ENCODE results near the gene PMEPA1.

The PMEPA1 gene

DNA sequence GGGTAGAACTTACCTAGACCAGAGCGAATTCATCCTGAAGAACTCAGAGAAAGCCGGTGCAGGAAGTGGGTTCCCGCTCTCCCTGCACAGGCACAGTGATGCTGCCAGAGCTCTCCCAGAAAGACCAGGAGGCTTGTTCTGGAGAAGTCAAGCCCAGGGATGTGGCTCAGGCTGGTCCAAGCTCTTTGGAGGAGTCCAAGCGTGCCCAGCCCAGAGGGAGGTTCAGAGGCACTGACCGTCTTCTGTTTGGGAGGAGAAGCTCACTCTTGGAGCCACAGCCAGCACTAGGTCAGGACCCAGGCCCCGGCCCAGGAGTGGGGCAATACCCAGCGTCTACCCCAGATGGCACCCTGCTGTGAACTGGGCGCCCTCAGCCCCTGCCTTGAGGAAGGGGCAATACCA is 1.5 kb upstream of the PMEPA1 start:
- DNase-seq (ENCODE audit: low read depth in 3 of 3): no peak

- no peak for DNase-seq (ENCODE audit: low read depth in 3 of 3)
Measured at GRCh38 chr20:57710841-57711240, 1.0 kb upstream of the PMEPA1 start.

GRCh38 chr20:57708694-57709673 is 831 bp downstream of the PMEPA1 start:
- no peak for DNase-seq (ENCODE audit: low read depth in 3 of 3)

DNA sequence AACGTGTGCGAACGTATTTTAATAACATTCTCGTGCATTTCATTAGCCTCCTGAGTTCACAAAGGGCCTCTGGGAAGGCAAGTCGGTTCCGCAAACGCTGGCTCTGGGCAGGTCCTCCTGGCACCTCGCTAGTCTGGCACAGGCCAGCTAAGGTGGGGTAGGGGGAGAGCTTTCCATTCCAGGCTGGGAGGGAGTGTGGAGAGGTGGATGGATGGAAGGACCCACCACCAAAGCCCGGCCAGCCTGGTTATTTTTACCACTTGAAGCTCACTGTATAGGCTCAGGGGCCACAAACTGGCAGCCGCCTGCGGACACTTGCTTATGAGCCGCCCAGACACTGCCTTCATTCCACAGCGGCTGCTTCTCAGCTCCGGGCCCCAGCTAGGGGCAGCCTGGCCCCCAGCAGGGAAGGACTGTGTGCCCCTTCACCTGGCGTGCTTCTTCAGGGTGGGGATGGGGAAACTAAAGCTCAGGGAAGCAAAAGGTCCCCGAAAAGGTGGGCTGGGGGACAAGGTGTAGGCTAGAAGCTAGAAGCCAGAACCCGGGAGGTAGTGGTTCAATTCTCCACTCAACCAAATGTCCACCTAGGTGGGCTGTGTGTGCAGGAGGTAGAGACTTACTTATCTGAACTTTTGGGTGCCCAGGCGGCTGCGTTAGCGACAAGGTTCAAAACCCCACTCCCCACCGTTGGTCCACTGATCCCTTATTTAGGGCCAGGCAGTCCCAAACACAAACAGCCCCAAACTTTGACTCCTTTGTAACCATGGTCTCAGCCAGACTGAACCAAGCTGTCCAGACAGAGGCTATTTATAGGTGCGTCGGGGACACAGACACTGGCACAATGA is 1.7 kb downstream of the PMEPA1 start:
- no peak for DNase-seq (ENCODE audit: low read depth in 3 of 3)

- no peak for DNase-seq (ENCODE audit: low read depth in 3 of 3)
Measured at GRCh38 chr20:57707320-57707719, 2.5 kb downstream of the PMEPA1 start.

GRCh38 chr20:57705127-57705899 is 4.5 kb downstream of the PMEPA1 start:
- DNase-seq (ENCODE audit: low read depth in 3 of 3): no peak

GRCh38 chr20:57704245-57704644 is 5.6 kb downstream of the PMEPA1 start:
- DNase-seq (ENCODE audit: low read depth in 3 of 3): no peak

DNA sequence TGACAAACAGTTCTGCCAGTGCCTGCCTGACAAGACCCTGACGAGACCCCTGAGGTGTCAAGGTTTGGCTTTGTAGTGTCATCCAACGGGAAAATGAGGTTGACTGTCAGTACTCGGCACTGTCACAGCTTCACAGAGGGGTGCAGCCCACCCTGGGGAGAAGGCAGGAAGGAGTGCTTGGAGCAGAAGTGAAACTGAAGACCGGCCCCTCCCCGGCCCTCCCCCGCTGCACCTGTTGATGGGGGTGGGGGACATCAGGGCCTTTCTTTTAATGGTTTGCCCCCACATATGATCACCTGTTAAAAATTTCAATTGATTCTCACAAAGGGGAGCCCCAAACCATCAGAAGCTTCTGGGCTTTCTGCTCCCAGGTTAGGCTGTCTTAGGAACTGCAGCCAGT is 6.8 kb downstream of the PMEPA1 start:
- no peak for DNase-seq (ENCODE audit: low read depth in 3 of 3)

DNA sequence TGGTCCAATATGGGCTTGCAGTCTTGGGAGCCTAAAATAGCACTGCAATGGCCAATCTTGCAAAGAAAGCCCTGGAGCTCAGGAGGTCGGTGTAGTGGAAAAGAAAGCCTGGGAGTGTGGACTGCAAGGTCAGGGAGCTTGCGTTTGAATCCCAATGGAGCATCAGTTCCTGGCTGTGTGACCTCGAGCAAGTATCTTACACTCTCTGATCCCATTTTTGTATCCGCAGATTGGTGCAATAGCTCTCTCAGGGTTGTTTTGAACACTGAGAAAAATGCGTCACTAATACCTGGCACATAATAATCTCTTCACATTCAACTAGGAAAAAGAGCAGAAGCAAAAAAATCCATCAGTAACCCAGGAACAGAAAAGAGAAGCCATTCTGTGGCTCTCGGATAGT is 7.3 kb downstream of the PMEPA1 start:
- no peak for DNase-seq (ENCODE audit: low read depth in 3 of 3)

DNA sequence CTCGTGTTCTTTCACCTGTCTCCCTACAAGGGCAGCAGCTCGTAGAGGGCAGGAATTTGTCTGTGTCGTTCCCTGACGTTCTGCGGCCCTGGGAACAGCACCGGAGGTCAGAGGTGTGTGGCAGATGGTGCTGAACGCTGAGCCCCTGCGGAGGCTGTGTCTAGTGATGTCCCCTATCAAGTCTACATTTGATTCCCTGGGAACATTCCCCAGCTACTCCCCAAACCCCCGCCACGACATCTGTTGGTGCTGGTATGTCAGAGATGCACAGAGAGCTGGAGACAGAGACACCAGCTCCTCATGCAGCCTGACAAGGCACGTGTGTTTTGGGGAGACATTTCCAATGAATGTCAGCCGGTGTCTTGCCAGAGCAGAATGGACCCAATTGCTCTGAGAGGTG is 7.7 kb downstream of the PMEPA1 start:
- no peak for DNase-seq (ENCODE audit: low read depth in 3 of 3)

DNA sequence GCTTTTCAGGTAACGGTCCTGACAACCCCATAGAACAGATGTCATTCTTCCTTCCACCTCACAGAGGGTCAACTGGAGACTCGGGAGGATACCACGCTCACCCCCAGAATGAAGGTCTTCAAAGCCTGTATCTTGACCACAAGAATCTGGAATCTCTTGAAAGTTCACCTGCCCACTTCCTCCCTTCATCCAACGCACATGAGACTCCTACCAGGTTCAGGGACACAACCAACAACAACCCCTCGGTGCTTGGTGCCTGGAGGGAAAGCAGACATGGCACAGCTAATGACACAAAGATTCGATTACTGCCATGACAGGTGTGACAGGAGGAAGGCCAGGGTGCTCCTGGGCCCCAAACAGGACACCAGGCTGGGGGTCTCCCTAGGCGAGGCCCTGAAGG is 8.2 kb downstream of the PMEPA1 start:
- DNase-seq (ENCODE audit: low read depth in 3 of 3): no peak

DNA sequence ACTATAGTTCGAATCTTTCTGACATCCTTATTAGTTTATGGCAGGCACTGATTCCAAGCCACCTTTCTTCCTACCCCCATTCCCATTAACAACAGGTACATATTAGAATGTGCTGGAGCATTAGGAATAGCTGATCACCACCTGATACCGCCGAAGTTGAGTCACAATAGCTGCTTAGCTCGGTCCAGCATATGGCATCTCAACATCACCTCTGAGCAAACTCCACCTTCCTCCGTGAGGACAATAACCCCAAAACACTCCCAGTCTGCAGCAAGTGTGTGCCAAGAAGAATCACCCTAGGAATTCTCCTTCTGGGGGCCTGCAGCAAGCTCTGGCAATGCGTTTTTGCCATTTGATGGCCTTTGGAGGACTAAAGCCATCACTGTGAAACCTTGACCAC is 8.7 kb downstream of the PMEPA1 start:
- DNase-seq (ENCODE audit: low read depth in 3 of 3): no peak

DNA sequence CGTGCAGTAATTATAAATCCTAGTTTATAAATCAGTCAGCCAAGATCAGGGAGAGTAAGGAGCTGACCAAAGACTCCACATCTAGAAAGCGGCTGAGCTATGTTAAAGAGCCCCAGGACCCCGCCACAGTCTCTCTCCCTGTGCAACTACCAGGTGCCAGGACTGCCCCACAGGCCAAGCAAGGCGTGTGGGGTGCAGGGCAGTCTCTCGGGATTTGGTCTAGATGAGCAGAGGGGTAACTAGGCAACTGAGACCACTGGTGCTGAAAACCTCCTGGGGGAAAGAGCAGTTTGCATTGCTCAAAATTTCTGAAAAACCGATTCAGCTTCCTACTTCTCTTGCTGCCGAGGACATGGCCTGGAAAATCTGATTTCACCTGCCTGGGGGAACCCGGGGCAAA is 10.4 kb downstream of the PMEPA1 start:
- no peak for DNase-seq (ENCODE audit: low read depth in 3 of 3)

DNA sequence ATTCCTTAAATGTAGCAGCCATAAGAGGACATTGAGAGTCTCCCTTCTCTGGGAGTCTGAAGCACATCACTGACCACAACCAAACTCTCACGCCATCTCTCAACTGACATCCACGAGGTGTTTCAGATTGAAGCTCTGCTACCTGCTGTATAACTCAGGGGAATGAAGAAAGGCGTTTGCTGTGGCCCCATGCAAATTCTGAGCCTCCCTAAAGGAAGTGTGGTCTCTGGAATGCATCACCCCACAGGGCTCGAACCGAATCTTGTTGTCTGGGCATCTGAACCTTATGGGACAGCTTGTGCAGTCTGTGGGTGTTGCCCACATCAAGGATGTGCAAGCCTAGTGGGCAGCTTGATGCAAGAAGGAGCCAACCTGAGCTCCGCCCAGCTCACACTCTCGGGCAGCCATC is 10.9 kb downstream of the PMEPA1 start:
- no peak for DNase-seq (ENCODE audit: low read depth in 3 of 3)

DNA sequence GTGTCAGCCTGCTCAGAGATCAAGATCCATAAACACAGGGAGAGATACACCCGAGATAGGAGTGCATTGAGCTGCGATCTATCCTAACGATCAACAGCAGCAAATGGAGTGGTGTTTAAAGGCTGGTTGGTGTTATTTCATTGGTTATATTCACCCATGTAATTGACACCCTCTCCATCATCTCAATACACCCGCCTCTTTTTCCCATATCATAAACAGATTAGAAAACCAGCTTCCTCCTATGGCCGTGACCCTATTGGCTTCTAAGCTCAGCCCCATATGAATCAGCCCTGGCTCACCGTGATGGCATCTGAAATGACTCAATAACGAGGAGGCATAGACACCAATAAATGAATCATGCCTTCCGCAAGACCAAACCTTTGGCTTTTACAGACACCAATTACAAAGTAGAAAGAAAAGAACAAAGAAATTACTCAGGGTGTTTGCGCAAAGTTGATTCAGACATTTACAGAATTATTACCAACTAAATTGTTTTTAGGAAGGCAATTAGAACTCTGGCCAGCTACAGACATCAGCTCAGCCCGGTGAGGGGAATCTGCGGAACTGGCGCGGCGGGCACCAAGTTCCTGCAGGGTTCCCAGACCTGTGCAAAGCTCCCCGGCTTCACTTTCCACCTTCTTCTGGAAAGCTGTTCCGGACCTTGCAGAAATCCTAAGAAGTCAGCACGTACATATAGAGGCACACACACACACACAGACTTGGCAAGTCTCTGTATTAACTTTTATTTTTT is 11.5 kb downstream of the PMEPA1 start:
- peak; percentile 57 to 80 (median 58) for DNase-seq (ENCODE audit: low read depth in 3 of 3)

GRCh38 chr20:57697543-57697942 is 12.3 kb downstream of the PMEPA1 start:
- DNase-seq (ENCODE audit: low read depth in 3 of 3): no peak

DNA sequence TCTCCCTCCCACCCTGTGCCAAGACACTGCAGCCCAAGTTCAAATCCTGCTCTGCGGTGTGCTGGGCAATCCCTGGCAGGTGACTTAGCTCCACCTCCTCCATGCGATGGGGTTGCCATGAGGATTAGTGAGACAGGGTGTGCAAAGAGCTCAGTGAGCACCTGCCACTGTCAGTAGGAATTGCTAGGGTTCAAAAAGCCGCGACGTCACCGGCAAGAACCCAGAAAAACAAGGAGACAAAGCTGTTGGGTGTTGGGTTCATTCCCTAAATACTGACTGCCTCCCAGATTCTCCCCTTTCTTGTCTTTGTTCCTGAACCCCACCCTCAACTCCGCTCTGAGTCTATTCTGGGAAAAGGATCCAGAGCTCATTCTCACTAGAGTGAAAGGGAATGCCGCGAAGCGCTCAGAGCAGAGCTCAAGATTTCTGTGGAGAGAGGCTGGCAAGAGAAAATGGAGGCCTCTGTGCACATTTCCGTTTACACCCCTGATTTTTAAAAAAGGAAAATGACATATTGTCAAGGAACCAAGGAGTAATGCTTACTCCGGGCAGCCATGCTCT is 13.3 kb downstream of the PMEPA1 start:
- no peak for DNase-seq (ENCODE audit: low read depth in 3 of 3)

DNA sequence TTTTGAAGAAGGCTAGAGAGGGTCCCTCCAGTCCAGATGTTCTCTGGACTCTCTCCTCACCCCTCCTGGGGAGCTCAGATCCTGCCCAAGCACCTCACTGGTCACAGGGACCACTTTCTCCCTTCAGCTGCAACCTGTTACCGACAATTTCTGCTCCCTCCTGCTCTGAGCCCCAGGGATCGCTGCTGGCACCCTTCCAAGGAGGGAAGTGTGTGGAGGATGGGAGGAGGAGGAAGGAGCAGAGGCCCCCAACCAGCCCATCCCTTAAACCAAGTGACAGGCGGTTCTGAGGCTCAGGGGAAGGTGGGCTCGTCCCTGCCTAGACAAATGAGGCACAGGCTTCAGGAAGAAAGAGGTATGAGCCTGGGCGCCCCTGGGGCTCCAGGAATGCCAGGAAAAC is 13.9 kb downstream of the PMEPA1 start:
- no peak for DNase-seq (ENCODE audit: low read depth in 3 of 3)

GRCh38 chr20:57695012-57695411 is 14.8 kb downstream of the PMEPA1 start:
- no peak for DNase-seq (ENCODE audit: low read depth in 3 of 3)

DNA sequence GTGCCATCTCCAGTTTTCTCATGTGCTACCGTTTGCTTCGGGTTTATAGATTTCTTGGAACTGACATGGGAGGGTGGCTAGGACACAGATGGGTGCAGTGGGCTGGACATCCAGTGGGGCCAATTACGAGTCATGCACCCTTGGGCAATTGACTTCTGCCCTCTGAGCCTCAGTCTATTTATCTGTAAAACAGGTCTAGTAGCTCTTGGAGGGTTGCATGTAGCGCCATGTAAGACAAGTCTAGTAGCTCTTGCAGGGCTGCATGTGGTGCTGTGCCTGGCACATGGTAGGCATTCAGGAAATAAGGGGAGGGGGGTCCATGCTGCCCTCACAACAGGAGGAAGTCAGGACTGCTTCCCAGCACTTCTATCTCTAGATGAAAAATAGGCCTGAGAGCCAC is 15.3 kb downstream of the PMEPA1 start:
- no peak for DNase-seq (ENCODE audit: low read depth in 3 of 3)
